Hepatocyte (in vitro differentiated cells): ENCODE results near the gene CHST13. TPM values are rescaled to one million over a fixed set of nuclear protein-coding genes. Genes with fewer than 3 reads are reported as not detected.

Source experiments
- DNase-seq: peaks from one replicate; pipeline ENCODE4 v3.0.0-alpha.2; 2016; ENCODE audit warnings: low spot score
- H2AFZ ChIP-seq: fragments of 200-600 bp; sonication (generic); 2 replicates; pipeline ENCODE4 v1.6.0; 2016; ENCODE audit warnings: antibody characterized with exemption, mild to moderate bottlenecking
- H3K27ac ChIP-seq: fragments of 200-600 bp; sonication (generic); 2 replicates; pipeline ENCODE4 v1.5.1; 2016; ENCODE audit warnings: mild to moderate bottlenecking
- H3K27me3 ChIP-seq: fragments of 200-600 bp; sonication (generic); 2 replicates; pipeline ENCODE4 v1.6.1; 2016
- H3K36me3 ChIP-seq: fragments of 200-600 bp; sonication (generic); replicated peaks from 2 replicates; pipeline ENCODE4 v1.5.1; 2016; ENCODE audit warnings: low read depth; ENCODE audit not compliant: insufficient read depth
- H3K4me1 ChIP-seq: fragments of 200-600 bp; sonication (generic); 2 replicates; pipeline ENCODE4 v1.5.1; 2016; ENCODE audit warnings: mild to moderate bottlenecking, moderate library complexity; ENCODE audit not compliant: insufficient read depth
- H3K4me2 ChIP-seq: fragments of 200-600 bp; sonication (generic); 2 replicates; pipeline ENCODE4 v1.6.0; 2016
- H3K4me3 ChIP-seq: fragments of 200-600 bp; sonication (generic); 2 replicates; pipeline ENCODE4 v1.5.1; 2016; ENCODE audit warnings: mild to moderate bottlenecking
- H3K79me2 ChIP-seq: fragments of 200-600 bp; sonication (generic); 2 replicates; pipeline ENCODE4 v1.6.0; 2017; ENCODE audit warnings: mild to moderate bottlenecking
- H3K9me2 ChIP-seq: fragments of 200-600 bp; sonication (generic); replicated peaks from 2 replicates; pipeline ENCODE4 v1.6.0; 2017; ENCODE audit warnings: mild to moderate bottlenecking; ENCODE audit not compliant: insufficient read depth
- H3K9me3 ChIP-seq: fragments of 200-600 bp; sonication (generic); 2 replicates; pipeline ENCODE4 v1.5.1; 2016; ENCODE audit warnings: low read depth, mild to moderate bottlenecking
- H4K20me1 ChIP-seq: fragments of 200-600 bp; sonication (generic); 2 replicates; pipeline ENCODE4 v1.6.0; 2016; ENCODE audit warnings: mild to moderate bottlenecking; ENCODE audit not compliant: insufficient read depth, poor library complexity, severe bottlenecking
- EZH2 ChIP-seq: fragments of 200-600 bp; sonication (generic); IDR thresholded peaks from 2 replicates; pipeline ENCODE4 v1.6.1; 2016; ENCODE audit warnings: antibody characterized with exemption, mild to moderate bottlenecking, borderline replicate concordance
- EZH2phosphoT487 ChIP-seq: fragments of 200-600 bp; sonication (generic); IDR thresholded peaks from one replicate; pipeline ENCODE4 v1.6.1; 2018; ENCODE audit warnings: antibody characterized with exemption, mild to moderate bottlenecking, low read depth, moderate library complexity; ENCODE audit not compliant: unreplicated experiment, severe bottlenecking
- WGBS: methylation state at CpG from one replicate; pipeline ENCODE4 v1.1.6; 2016; ENCODE audit warnings: low lambda C conversion rate; ENCODE audit errors: missing lambda C conversion rate; 5-methylcytosine and 5-hydroxymethylcytosine counted together
- polyA plus RNA-seq: library from polyadenylated mRNA; unstranded; fragments of >200 nt; fragmentation: Nextera tagmentation; extraction: Ambion mirVana; gene quantifications from 2 replicates; pipeline ENCODE4 v1.2.1, GENCODE V29; 2016
- total RNA-seq: library from RNA; depleted of rRNA; stranded (reverse); fragments of >200 nt; gene quantifications from 2 replicates; pipeline ENCODE4 v1.2.3, GENCODE V29; 2014
- TF ChIP-seq, protein P1 (sequence below): fragments of 200-600 bp; sonication (generic); IDR thresholded peaks from 2 replicates; pipeline ENCODE4 v1.5.1; 2016; ENCODE audit warnings: antibody characterized with exemption, mild to moderate bottlenecking; ENCODE audit not compliant: poor library complexity

CHST13 gene
- total and polyA plus RNA-seq, 2 experiments from 2014 or later, result 31.5 to 54.6 TPM

DNA sequence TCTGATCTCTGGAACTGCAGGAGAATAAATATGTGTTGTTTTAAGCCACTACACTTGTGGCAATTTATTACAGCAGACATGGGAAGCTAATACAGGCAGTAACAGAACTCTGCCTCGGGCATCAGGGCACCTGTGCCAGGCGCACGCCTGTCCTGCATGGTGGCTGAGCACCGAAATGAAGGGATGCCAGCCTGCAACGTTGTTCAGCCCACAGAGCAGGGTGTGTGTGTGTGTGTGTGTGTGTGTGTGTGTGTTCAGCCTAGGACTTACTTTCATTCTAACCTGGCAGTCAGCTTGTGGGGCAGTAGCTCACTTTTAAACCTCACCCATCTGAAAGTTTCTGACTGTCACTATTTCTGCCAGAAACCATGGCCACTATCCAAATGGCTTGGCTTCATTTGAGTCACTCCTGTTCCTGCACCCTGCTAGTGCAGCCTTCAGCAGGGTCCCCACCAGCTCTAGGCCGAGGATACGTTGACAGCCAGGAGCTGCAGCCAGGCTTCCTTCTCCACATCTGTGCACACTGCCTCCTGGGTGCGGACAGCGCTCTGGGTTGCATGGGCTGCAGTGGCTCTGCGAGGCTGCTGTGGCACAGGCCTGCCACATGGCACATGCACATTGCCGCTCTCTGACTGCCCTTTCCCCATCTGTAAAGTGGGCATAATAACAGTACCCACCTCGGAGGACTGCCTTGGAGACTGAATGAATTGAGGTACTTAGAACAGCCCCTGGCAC lies 10.9 kb upstream of the CHST13 start:
- no peaks in the 10 kb centered on the region for H3K4me1 ChIP-seq
- H4K20me1 ChIP-seq, result no peaks in the 10 kb centered on the region
- H3K9me3 ChIP-seq, result no peaks in the 10 kb centered on the region
- H3K27me3 ChIP-seq, result no peaks in the 10 kb centered on the region
- no peak overlapping the region for H2AFZ ChIP-seq
- no peaks in the 10 kb centered on the region for H3K9me2 ChIP-seq
- 90% methylated on average over 12 of the region's 12 CpGs for WGBS
- TF ChIP-seq EZH2phosphoT487, result no peak
- TF ChIP-seq EZH2, result no peak
- TF ChIP-seq, protein P1, sequence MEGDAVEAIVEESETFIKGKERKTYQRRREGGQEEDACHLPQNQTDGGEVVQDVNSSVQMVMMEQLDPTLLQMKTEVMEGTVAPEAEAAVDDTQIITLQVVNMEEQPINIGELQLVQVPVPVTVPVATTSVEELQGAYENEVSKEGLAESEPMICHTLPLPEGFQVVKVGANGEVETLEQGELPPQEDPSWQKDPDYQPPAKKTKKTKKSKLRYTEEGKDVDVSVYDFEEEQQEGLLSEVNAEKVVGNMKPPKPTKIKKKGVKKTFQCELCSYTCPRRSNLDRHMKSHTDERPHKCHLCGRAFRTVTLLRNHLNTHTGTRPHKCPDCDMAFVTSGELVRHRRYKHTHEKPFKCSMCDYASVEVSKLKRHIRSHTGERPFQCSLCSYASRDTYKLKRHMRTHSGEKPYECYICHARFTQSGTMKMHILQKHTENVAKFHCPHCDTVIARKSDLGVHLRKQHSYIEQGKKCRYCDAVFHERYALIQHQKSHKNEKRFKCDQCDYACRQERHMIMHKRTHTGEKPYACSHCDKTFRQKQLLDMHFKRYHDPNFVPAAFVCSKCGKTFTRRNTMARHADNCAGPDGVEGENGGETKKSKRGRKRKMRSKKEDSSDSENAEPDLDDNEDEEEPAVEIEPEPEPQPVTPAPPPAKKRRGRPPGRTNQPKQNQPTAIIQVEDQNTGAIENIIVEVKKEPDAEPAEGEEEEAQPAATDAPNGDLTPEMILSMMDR, result no peak
- H3K4me2 ChIP-seq, result no peak overlapping the region
- DNase-seq, result no peak
- H3K27ac ChIP-seq, result no peak overlapping the region
- H3K4me3 ChIP-seq, result no peak overlapping the region
- no peaks in the 10 kb centered on the region for H3K79me2 ChIP-seq
- H3K36me3 ChIP-seq, result no peaks in the 10 kb centered on the region

DNA sequence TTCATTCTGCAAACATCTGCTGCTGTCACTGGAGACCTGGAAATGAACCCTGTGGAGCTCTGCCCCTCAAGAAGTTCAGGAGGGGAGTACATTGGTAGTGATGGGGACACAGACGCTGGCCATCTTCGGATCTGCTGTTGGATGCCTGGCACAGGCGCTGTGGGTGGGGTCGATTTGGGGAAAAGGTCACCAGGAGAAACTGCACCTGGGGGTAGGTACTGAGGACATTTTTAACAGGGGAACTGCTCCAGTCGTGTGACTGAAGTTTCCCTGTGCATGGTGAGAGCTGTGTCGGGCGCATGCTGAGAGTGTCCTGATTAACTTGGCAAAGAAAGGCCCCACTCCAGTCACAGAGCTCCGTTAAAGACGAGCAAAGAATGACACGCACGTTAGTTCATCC lies 9.8 kb upstream of the CHST13 start:
- H3K27ac ChIP-seq, result no peak overlapping the region
- DNase-seq, result no peak
- H3K79me2 ChIP-seq, result no peaks in the 10 kb centered on the region
- H3K4me1 ChIP-seq, result no peaks in the 10 kb centered on the region
- H3K4me3 ChIP-seq, result no peak overlapping the region
- no peak overlapping the region for H2AFZ ChIP-seq
- no peaks in the 10 kb centered on the region for H3K9me3 ChIP-seq
- H3K27me3 ChIP-seq, result no peaks in the 10 kb centered on the region
- no peaks in the 10 kb centered on the region for H4K20me1 ChIP-seq
- TF ChIP-seq EZH2, result no peak
- no peak for TF ChIP-seq EZH2phosphoT487
- TF ChIP-seq, protein P1, result no peak
- H3K36me3 ChIP-seq, result no peaks in the 10 kb centered on the region
- no peak overlapping the region for H3K4me2 ChIP-seq
- 86% methylated on average over 11 of the region's 11 CpGs for WGBS
- no peaks in the 10 kb centered on the region for H3K9me2 ChIP-seq

DNA sequence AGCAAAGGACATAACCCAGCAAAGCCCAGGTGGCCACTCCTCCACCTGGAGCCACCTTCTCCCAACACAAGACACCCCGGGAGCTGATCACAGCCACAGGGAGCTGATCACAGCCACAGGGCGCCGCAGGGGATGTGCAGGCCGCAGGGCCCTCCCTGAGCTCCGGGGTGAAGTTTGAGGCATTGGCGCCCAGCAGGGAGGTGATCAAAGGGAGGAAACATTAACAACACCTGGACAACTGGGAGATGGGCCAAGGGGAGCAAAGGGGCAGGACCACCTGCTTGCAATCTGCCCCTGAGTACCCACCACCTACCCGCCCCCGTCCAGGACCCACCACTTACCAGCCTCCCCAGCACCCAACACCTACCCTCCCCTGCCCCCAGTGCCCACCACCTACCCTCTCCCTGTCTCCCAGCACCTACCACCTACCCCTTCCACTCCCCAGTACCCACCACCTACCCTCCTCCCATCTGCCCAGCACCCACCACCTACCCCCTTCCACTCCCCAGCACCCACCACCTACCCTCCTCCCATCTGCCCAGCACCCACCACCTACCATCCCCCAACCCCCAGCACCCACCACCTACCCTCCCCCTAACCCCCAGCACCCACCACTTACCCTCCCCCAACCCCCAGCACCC lies 8.8 kb upstream of the CHST13 start:
- H4K20me1 ChIP-seq, result no peaks in the 10 kb centered on the region
- TF ChIP-seq, protein P1, result no peak
- TF ChIP-seq EZH2, result no peak
- TF ChIP-seq EZH2phosphoT487, result no peak
- no peaks in the 10 kb centered on the region for H3K9me2 ChIP-seq
- no peak overlapping the region for H3K27ac ChIP-seq
- no peak overlapping the region for H2AFZ ChIP-seq
- H3K4me2 ChIP-seq, result no peak overlapping the region
- H3K36me3 ChIP-seq, result no peaks in the 10 kb centered on the region
- no peaks in the 10 kb centered on the region for H3K9me3 ChIP-seq
- H3K4me3 ChIP-seq, result no peak overlapping the region
- no peak for DNase-seq
- no peaks in the 10 kb centered on the region for H3K4me1 ChIP-seq
- 93% methylated on average over 6 of the region's 8 CpGs for WGBS
- H3K79me2 ChIP-seq, result no peaks in the 10 kb centered on the region
- no peaks in the 10 kb centered on the region for H3K27me3 ChIP-seq
